Measurements from ENCODE around the gene EDC4. TPM values are rescaled to one million over a fixed set of nuclear protein-coding genes. Genes with fewer than 3 reads are reported as not detected.
A peak's percentile ranks its signal among the peaks of the same experiment; 100 is the strongest.

Gene EDC4
- total RNA-seq, 1 experiment from 2014 or later: 100 TPM

GRCh38 chr16:67855789-67856188, 17.1 kb upstream of the EDC4 start:
- DNase-seq (ENCODE audit: low read depth, low spot score): no peak
- RAD21 ChIA-PET (ENCODE audit: low non-redundant PET in 1 of 2, low total read pairs in 2 of 2, uncharacterized antibody in 2 of 2, unreplicated experiment in 2 of 2): no interaction called here
- H3K4me3 ChIP-seq (replicated peaks in 1 of 2; ENCODE audit: low read depth in 1 of 2, low read length in 2 of 2): no peak overlapping the region
- no peak overlapping the region for H3K4me2 ChIP-seq (ENCODE audit: low read length)
- peaks cover 96% of the 10 kb centered on the region for H3K79me2 ChIP-seq (ENCODE audit: insufficient read depth, low read length)
- POLR2A ChIA-PET: interaction anchor here (0.7 kb wide), 1 partner anchor 166 kb away, joined by 4 read pairs; no protein-coding TSS in a partner anchor
- peaks cover 13 to 35% of the 10 kb centered on the region in 2 experiments; a peak in 3 of 4 replicates for H3K4me1 ChIP-seq (ENCODE audit: control insufficient read depth in 1 of 2, insufficient read depth in 2 of 2, low read length in 2 of 2)
- peaks cover 7% of the 10 kb centered on the region; the same call in 1 of the 2 replicates for H4K20me1 ChIP-seq (ENCODE audit: insufficient read depth)
- H3K36me3 ChIP-seq (ENCODE audit: control insufficient read depth in 1 of 2, insufficient read depth in 2 of 2, low read length in 2 of 2): peaks cover 0 to 11% of the 10 kb centered on the region in 2 experiments; a peak in 1 of 4 replicates
- ATAC-seq: no peak
- TF ChIP-seq YY1 (IDR thresholded peaks at IDR 0.05; ENCODE audit: extremely low read depth, insufficient replicate concordance, low read depth, low read length): no peak
- TF ChIP-seq ATF3 (IDR thresholded peaks at IDR 0.05): no peak
- TF ChIP-seq ZFX (IDR thresholded peaks at IDR 0.05): no peak
- no peak for TF ChIP-seq EZH2phosphoT487 (IDR thresholded peaks at IDR 0.05; ENCODE audit: borderline replicate concordance)
- CTCF ChIA-PET: no interaction called here
- intact Hi-C loops (cut with micrococcal nuclease): no loop called here
- no TSS peak for BruUV-seq (replicated peaks)
- H3K27ac ChIP-seq (ENCODE audit: low read depth, low read length): no peak overlapping the region
- no peaks in the 10 kb centered on the region for H3K27me3 ChIP-seq (ENCODE audit: insufficient read depth, low read length)
- H2AFZ ChIP-seq (ENCODE audit: low read depth, low read length, poor library complexity, severe bottlenecking): no peak overlapping the region
- H3K9me2 ChIP-seq (ENCODE audit: insufficient read depth): no peaks in the 10 kb centered on the region
- no peak overlapping the region for H3K9ac ChIP-seq (ENCODE audit: low read length)
- H3K9me3 ChIP-seq (ENCODE audit: control insufficient read depth in 1 of 2, insufficient read depth in 1 of 2, low read depth in 1 of 2, low read length in 2 of 2): no peaks in the 10 kb centered on the region

GRCh38 chr16:67856927-67857546, 15.8 kb upstream of the EDC4 start:
- POLR2A ChIA-PET: no interaction called here
- no peak; the same call in 1 of the 2 replicates for ATAC-seq

More at GRCh38 chr16:67856927-67857546, 15.8 kb upstream of the EDC4 start:
- BruUV-seq (replicated peaks): no TSS peak
- DNase-seq (ENCODE audit: low read depth, low spot score): no peak
- no peak overlapping the region for H3K9ac ChIP-seq (ENCODE audit: low read length)
- TF ChIP-seq, protein P1, sequence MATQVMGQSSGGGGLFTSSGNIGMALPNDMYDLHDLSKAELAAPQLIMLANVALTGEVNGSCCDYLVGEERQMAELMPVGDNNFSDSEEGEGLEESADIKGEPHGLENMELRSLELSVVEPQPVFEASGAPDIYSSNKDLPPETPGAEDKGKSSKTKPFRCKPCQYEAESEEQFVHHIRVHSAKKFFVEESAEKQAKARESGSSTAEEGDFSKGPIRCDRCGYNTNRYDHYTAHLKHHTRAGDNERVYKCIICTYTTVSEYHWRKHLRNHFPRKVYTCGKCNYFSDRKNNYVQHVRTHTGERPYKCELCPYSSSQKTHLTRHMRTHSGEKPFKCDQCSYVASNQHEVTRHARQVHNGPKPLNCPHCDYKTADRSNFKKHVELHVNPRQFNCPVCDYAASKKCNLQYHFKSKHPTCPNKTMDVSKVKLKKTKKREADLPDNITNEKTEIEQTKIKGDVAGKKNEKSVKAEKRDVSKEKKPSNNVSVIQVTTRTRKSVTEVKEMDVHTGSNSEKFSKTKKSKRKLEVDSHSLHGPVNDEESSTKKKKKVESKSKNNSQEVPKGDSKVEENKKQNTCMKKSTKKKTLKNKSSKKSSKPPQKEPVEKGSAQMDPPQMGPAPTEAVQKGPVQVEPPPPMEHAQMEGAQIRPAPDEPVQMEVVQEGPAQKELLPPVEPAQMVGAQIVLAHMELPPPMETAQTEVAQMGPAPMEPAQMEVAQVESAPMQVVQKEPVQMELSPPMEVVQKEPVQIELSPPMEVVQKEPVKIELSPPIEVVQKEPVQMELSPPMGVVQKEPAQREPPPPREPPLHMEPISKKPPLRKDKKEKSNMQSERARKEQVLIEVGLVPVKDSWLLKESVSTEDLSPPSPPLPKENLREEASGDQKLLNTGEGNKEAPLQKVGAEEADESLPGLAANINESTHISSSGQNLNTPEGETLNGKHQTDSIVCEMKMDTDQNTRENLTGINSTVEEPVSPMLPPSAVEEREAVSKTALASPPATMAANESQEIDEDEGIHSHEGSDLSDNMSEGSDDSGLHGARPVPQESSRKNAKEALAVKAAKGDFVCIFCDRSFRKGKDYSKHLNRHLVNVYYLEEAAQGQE (IDR thresholded peaks at IDR 0.05; ENCODE audit: low read depth): no peak
- TF ChIP-seq ELF1 (IDR thresholded peaks at IDR 0.05; ENCODE audit: borderline replicate concordance, low read depth) (no peak), YY1 (IDR thresholded peaks at IDR 0.05; ENCODE audit: extremely low read depth, insufficient replicate concordance, low read depth, low read length) (no peak), ZFX (IDR thresholded peaks at IDR 0.05) (no peak), EZH2 (IDR thresholded peaks at IDR 0.05) (no peak), EGR1 (IDR thresholded peaks at IDR 0.05; ENCODE audit: low read depth) (no peak), POLR2AphosphoS5 (IDR thresholded peaks at IDR 0.05; ENCODE audit: low read depth, low read length) (no peak), SRF (IDR thresholded peaks at IDR 0.05; ENCODE audit: low read depth) (no peak), CEBPB (IDR thresholded peaks at IDR 0.05; ENCODE audit: low read depth) (no peak)
- TF ChIP-seq, protein P2, sequence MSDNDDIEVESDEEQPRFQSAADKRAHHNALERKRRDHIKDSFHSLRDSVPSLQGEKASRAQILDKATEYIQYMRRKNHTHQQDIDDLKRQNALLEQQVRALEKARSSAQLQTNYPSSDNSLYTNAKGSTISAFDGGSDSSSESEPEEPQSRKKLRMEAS (IDR thresholded peaks at IDR 0.05): no peak
- H2AFZ ChIP-seq (ENCODE audit: low read depth, low read length, poor library complexity, severe bottlenecking): no peak overlapping the region
- H3K27ac ChIP-seq (ENCODE audit: low read depth, low read length): peak overlapping the region; percentile 10; the same call in 1 of the 2 replicates
- intact Hi-C loops (cut with micrococcal nuclease): no loop called here
- no peaks in the 10 kb centered on the region for H3K9me3 ChIP-seq (ENCODE audit: control insufficient read depth in 1 of 2, insufficient read depth in 1 of 2, low read depth in 1 of 2, low read length in 2 of 2)
- H3K27me3 ChIP-seq (ENCODE audit: insufficient read depth, low read length): no peaks in the 10 kb centered on the region
- H3K9me2 ChIP-seq (ENCODE audit: insufficient read depth): no peaks in the 10 kb centered on the region
- peaks cover 97% of the 10 kb centered on the region for H3K79me2 ChIP-seq (ENCODE audit: insufficient read depth, low read length)
- peaks cover 0 to 17% of the 10 kb centered on the region in 2 experiments; a peak in 1 of 4 replicates for H3K36me3 ChIP-seq (ENCODE audit: control insufficient read depth in 1 of 2, insufficient read depth in 2 of 2, low read length in 2 of 2)
- CTCF ChIA-PET: no interaction called here
- H3K4me3 ChIP-seq (replicated peaks in 1 of 2; ENCODE audit: low read depth in 1 of 2, low read length in 2 of 2): no peak overlapping the region
- RAD21 ChIA-PET (ENCODE audit: low non-redundant PET in 1 of 2, low total read pairs in 2 of 2, uncharacterized antibody in 2 of 2, unreplicated experiment in 2 of 2): no interaction called here
- peaks cover 13 to 47% of the 10 kb centered on the region in 2 experiments; a peak in 3 of 4 replicates for H3K4me1 ChIP-seq (ENCODE audit: control insufficient read depth in 1 of 2, insufficient read depth in 2 of 2, low read length in 2 of 2)
- H3K4me2 ChIP-seq (ENCODE audit: low read length): peak overlapping the region; percentile 31; the same call in 1 of the 2 replicates
- H4K20me1 ChIP-seq (ENCODE audit: insufficient read depth): peaks cover 9% of the 10 kb centered on the region; the same call in 1 of the 2 replicates
